ENCODE results near the gene HYAL3. TPM values are rescaled to one million over a fixed set of nuclear protein-coding genes. Genes with fewer than 3 reads are reported as not detected.

The HYAL3 gene
- total RNA-seq, 1 donor from 2014 or later, result 8.1 TPM

- Histone ChIP-seq H3K27ac (no peak overlapping the region), H3K4me1 (peaks cover 44% of the 10 kb centered on the region), H3K9me3 (no peaks in the 10 kb centered on the region), H3K36me3 (peaks cover 0 to 38% of the 10 kb centered on the region in 2 donors), H3K4me3 (no peak overlapping the region), H3K27me3 (no peaks in the 10 kb centered on the region)
- DNase-seq (ENCODE audit: extremely low spot score in 2 of 2), result no peak
- intact Hi-C loops (cut with DNase I), result no loop called here
- TF ChIP-seq POLR2AphosphoS5 (IDR thresholded peaks at IDR 0.05; ENCODE audit: insufficient read depth in 1 of 2, low read depth in 1 of 2) (no peak), POLR2A (IDR thresholded peaks at IDR 0.05) (no peak), CTCF (IDR thresholded peaks at IDR 0.05) (no peak)
These were observed 31.1 kb upstream of the HYAL3 start for GRCh38 chr3:50330330-50330729.

DNA sequence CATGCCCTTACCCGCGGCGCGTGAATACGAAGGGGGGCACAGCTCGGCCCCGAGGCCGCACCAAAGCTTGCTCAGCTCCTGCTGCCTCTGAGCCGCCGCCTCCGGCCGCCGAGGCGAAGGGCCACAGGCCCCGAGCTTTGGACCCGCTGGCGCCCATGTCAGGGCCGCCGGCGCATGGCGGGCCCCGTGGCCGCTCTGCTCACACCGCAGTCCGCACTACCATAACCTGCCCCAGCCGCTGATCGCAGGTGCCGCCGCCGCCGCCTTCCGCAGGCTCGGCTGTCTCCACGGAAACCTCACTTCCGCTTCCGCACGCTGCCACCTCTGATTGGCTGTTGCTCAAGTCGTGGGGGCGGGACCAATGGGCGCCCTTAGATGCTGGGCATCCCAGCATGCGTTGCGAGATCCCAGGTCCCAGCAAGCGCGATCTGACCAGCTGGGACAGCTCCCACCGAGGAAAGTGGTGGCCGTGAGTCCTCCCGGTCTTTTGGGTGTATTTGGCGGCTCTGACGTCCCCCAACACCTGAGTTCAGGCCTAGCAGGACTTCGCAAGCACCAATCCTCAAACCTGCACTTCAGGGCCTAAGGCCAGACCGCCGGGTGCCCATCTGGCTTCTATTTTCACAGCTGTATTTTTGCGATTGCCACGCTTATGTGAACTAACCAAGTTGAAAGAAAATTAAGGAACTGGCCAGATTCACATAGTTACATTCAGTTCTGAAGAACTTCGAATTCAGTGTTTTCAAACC is 28.9 kb upstream of the HYAL3 start, which contains the start of gene TUSC2:
Gene TUSC2, minus strand, starts transcription at position 281 of the 749 bp plus-strand sequence. Its CDS starts 124 bp downstream, at position 157.
- no peaks in the 10 kb centered on the region for H3K9me3 ChIP-seq
- peaks cover 0 to 38% of the 10 kb centered on the region in 2 donors for H3K36me3 ChIP-seq
- no peak for TF ChIP-seq CTCF (IDR thresholded peaks at IDR 0.05)
- TF ChIP-seq POLR2AphosphoS5 (IDR thresholded peaks at IDR 0.05; ENCODE audit: insufficient read depth in 1 of 2, low read depth in 1 of 2), result peak; percentile 85 to 97
- peak in 1 of 2 donors; percentile 5 for TF ChIP-seq POLR2A (IDR thresholded peaks at IDR 0.05)
- no peak for DNase-seq (ENCODE audit: extremely low spot score in 2 of 2)
- intact Hi-C loops (cut with DNase I), result no loop called here
- H3K27ac ChIP-seq, result peak within 1 kb of the TSS; percentile 63
- peaks cover 28% of the 10 kb centered on the region for H3K4me1 ChIP-seq
- H3K27me3 ChIP-seq, result no peaks in the 10 kb centered on the region
- H3K4me3 ChIP-seq, result peak within 1 kb of the TSS; percentile 83 to 94

- intact Hi-C loops (cut with DNase I), result no loop called here
- DNase-seq (ENCODE audit: extremely low spot score in 2 of 2), result no peak
- H3K9me3 ChIP-seq, result no peaks in the 10 kb centered on the region
- no peaks in the 10 kb centered on the region for H3K27me3 ChIP-seq
- peaks cover 30% of the 10 kb centered on the region for H3K4me1 ChIP-seq
- TF ChIP-seq POLR2A (IDR thresholded peaks at IDR 0.05) (no peak), POLR2AphosphoS5 (IDR thresholded peaks at IDR 0.05; ENCODE audit: insufficient read depth in 1 of 2, low read depth in 1 of 2) (no peak), CTCF (IDR thresholded peaks at IDR 0.05) (no peak)
- H3K4me3 ChIP-seq, result peak overlapping the region; percentile 83 to 94
- H3K36me3 ChIP-seq, result peaks cover 0 to 37% of the 10 kb centered on the region in 2 donors
- peak overlapping the region; percentile 63 for H3K27ac ChIP-seq
These were observed 27.9 kb upstream of the HYAL3 start for GRCh38 chr3:50327129-50327528.

- peaks cover 0 to 28% of the 10 kb centered on the region in 2 donors for H3K36me3 ChIP-seq
- no peak overlapping the region for H3K4me3 ChIP-seq
- peaks cover 35% of the 10 kb centered on the region for H3K4me1 ChIP-seq
- no peak for DNase-seq (ENCODE audit: extremely low spot score in 2 of 2)
- intact Hi-C loops (cut with DNase I), result no loop called here
- no peaks in the 10 kb centered on the region for H3K9me3 ChIP-seq
- H3K27me3 ChIP-seq, result no peaks in the 10 kb centered on the region
- no peak overlapping the region for H3K27ac ChIP-seq
- TF ChIP-seq CTCF (IDR thresholded peaks at IDR 0.05), result no peak
- TF ChIP-seq POLR2A (IDR thresholded peaks at IDR 0.05), result no peak
- no peak for TF ChIP-seq POLR2AphosphoS5 (IDR thresholded peaks at IDR 0.05; ENCODE audit: insufficient read depth in 1 of 2, low read depth in 1 of 2)
These were observed 27.0 kb upstream of the HYAL3 start for GRCh38 chr3:50326182-50326541.

All from vagina (tissue), 2 donors.